GM10248 (cell line): ENCODE results near the gene STARD13.

ENCODE experiments used
- CTCF ChIA-PET: fragments of 300-600 bp; sonication (Branson Sonifier 250); formaldehyde crosslinking; extraction: SDS; loops from one replicate; lab custom pipeline; 2021; ENCODE audit warnings: antibody characterized with exemption; lab: Yijun Ruan, JAX
- POLR2A ChIA-PET: fragments of 350-650 bp; sonication (Branson Sonifier 250); formaldehyde crosslinking; extraction: SDS; loops from one replicate; lab custom pipeline; 2020; ENCODE audit warnings: antibody characterized with exemption; lab: Yijun Ruan, JAX
- DNase-seq: peaks from one replicate; pipeline ENCODE4 v3.0.0; 2012; ENCODE audit errors: extremely low spot score
- CTCF ChIP-seq: IDR thresholded peaks from 2 replicates; pipeline ENCODE4 v1.5.1; 2012; ENCODE audit warnings: mild to moderate bottlenecking, low read depth; ENCODE audit errors: extremely low read depth, missing control alignments, control extremely low read depth

STARD13 gene

GRCh38 chr13:33275916-33276315 is 9.6 kb downstream of the STARD13 start:
- TF ChIP-seq CTCF, result no peak
- ChIA-PET CTCF (interaction anchor here (0.9 kb wide), 1 partner anchor 48 kb away, joined by 3 read pairs; no protein-coding TSS in a partner anchor), POLR2A (no interaction called here)
- no peak for DNase-seq

- DNase-seq, result no peak
- ChIA-PET POLR2A (no interaction called here), CTCF (no interaction called here)
- no peak for TF ChIP-seq CTCF
These were observed 11.3 kb downstream of the STARD13 start for GRCh38 chr13:33274264-33274663.

GRCh38 chr13:33272531-33273124 is 12.9 kb downstream of the STARD13 start:
- ChIA-PET CTCF (interaction anchor here (0.7 kb wide), 1 partner anchor 24 kb away, joined by 3 read pairs; no protein-coding TSS in a partner anchor), POLR2A (no interaction called here)
- no peak for DNase-seq
- TF ChIP-seq CTCF, result no peak

GRCh38 chr13:33271759-33272158 is 13.8 kb downstream of the STARD13 start:
- ChIA-PET POLR2A (no interaction called here), CTCF (interaction anchor here (0.7 kb wide), 1 partner anchor 23 kb away, joined by 3 read pairs; no protein-coding TSS in a partner anchor)
- DNase-seq, result no peak
- no peak for TF ChIP-seq CTCF

GRCh38 chr13:33270895-33271538 is 14.5 kb downstream of the STARD13 start:
- ChIA-PET CTCF (interaction anchor here (0.8 to 2.0 kb wide), 4 partner anchors 8 to 17 kb away, joined by 3 to 6 read pairs (median 4); partner anchors contain the start of gene STARD13), POLR2A (no interaction called here)
- DNase-seq, result no peak
- no peak for TF ChIP-seq CTCF

GRCh38 chr13:33265607-33266006 is 19.9 kb downstream of the STARD13 start:
- ChIA-PET CTCF (interaction anchor here (0.8 to 1.7 kb wide), 3 partner anchors 14 to 25 kb away, joined by 3 to 4 read pairs (median 3); no protein-coding TSS in a partner anchor), POLR2A (no interaction called here)
- TF ChIP-seq CTCF, result no peak
- DNase-seq, result no peak
